ENCODE data around the gene TMEM186.
"Not testable (repeated sequence)": the region's sequence is repeated elsewhere in the genome, so short reads cannot be mapped to it uniquely, and the experiment has no call there.

GRCh38 chr16:8842016-8842415 is 44.6 kb upstream of the TMEM186 start:
- not testable (repeated sequence) for TF ChIP-seq CTCF, POLR2A (IDR thresholded peaks at IDR 0.05)
